Measurements from ENCODE around the gene BRSK2.

BRSK2 gene

GRCh38 chr11:1510928-1511327 is 121.2 kb downstream of the BRSK2 start:
- H3K36me3 ChIP-seq (ENCODE audit: insufficient read depth, insufficient read length, low read length) = no peaks in the 10 kb centered on the region
- no peak for DNase-seq (ENCODE audit: low read depth, low spot score)
- no peak overlapping the region for H3K4me3 ChIP-seq (ENCODE audit: insufficient read length, low read depth)
- peaks cover 44% of the 10 kb centered on the region for H3K4me1 ChIP-seq (ENCODE audit: insufficient read depth, insufficient read length)
- TF ChIP-seq ZNF274 (IDR thresholded peaks at IDR 0.05; ENCODE audit: low read depth, low read length) = no peak
- no peak for TF ChIP-seq SUZ12 (IDR thresholded peaks at IDR 0.05; ENCODE audit: extremely low read depth, insufficient read depth, insufficient read length)
- no peaks in the 10 kb centered on the region for H3K9me3 ChIP-seq (ENCODE audit: insufficient read depth, low read length)
- no peaks in the 10 kb centered on the region for H3K27me3 ChIP-seq (ENCODE audit: insufficient read depth, insufficient read length)
- peak overlapping the region; percentile 21 for H3K9ac ChIP-seq (ENCODE audit: insufficient read length, low read depth)

DNA sequence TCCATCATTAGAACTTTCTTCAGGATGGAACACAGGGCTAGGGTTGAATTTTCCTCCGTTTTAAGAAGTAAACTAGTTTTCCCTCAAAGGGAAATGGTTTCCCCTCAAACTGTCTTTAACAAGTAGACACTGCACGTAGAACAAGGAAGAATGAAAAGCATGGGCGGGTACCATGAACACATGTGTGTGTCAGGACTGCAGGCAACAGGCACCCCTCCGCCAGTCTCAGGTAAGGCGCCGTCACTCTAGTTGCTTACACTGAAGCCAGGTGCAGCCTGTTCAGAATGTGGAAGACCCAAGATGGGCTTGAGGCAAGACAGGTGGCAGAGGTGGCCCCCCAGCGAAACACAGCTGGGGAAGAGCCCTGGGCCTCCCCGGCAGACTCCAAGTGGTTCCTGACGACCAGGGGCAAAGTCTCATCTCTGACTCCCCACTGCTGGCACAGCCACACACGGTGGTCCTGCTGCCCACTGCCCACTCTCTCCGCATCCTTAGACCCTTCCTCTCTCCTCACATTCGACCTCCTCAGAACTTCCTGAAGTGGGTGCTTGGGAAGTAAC is 122.3 kb downstream of the BRSK2 start:
- no peak for DNase-seq (ENCODE audit: low read depth, low spot score)
- TF ChIP-seq YY1 (IDR thresholded peaks at IDR 0.05; ENCODE audit: insufficient read depth, insufficient read length) = no peak
- no peak for TF ChIP-seq ZNF274 (IDR thresholded peaks at IDR 0.05; ENCODE audit: low read depth, low read length)
- no peak for TF ChIP-seq SUZ12 (IDR thresholded peaks at IDR 0.05; ENCODE audit: extremely low read depth, insufficient read depth, insufficient read length)
- Histone ChIP-seq H3K9ac (ENCODE audit: insufficient read length, low read depth) (no peak overlapping the region), H3K4me1 (ENCODE audit: insufficient read depth, insufficient read length) (peaks cover 44% of the 10 kb centered on the region), H3K4me3 (ENCODE audit: insufficient read length, low read depth) (no peak overlapping the region), H3K27me3 (ENCODE audit: insufficient read depth, insufficient read length) (no peaks in the 10 kb centered on the region), H3K9me3 (ENCODE audit: insufficient read depth, low read length) (no peaks in the 10 kb centered on the region), H3K36me3 (ENCODE audit: insufficient read depth, insufficient read length, low read length) (no peaks in the 10 kb centered on the region)
